HepG2 (cell line): ENCODE measurements around the gene ALDH1A2. TPM values are rescaled to one million over a fixed set of nuclear protein-coding genes. Genes with fewer than 3 reads are reported as not detected.

Experiments
- ATAC-seq: fragments of 200-7000 bp; cut with Tn5 transposase; 3 replicates; pipeline ENCODE4 v1.9.1; 2020; ENCODE audit warnings: mild to moderate bottlenecking, moderate library complexity
- BruUV-seq: library from RNA; stranded (reverse); fragments of 400-500 nt; replicated peaks from 2 replicates; lab custom pipeline; 2021; lab: Mats Ljungman, UMichigan
- CTCF ChIA-PET: fragments of 300-600 bp; formaldehyde crosslinking; extraction: SDS; loops from one replicate; lab custom pipeline; 2021; ENCODE audit warnings: low total read pairs, inconsistent platforms, low intra/inter-chr PET ratio; lab: Yijun Ruan, JAX
- POLR2A ChIA-PET: fragments of 350-600 bp; sonication (Branson Sonifier 250); formaldehyde crosslinking; loops from one replicate; lab custom pipeline; 2020; ENCODE audit warnings: antibody characterized with exemption, inconsistent platforms; lab: Yijun Ruan, JAX
- DNase-seq: peaks from one replicate; pipeline ENCODE4 v3.0.0-alpha.2; 2015; ENCODE audit warnings: low spot score
- FAIRE-seq: peaks from 3 replicates; lab custom pipeline; 2011; peaks lifted over from hg19 to GRCh38; lab: Jason Lieb, UNC
- H2AFZ ChIP-seq: one replicate; pipeline ENCODE4 v1.6.1; 2011; ENCODE audit warnings: low read length, inconsistent platforms
- H3K27ac ChIP-seq: fragments of 300-600 bp; 3 replicates; pipeline ENCODE4 v1.8.0; 2011; ENCODE audit warnings: mixed run types, mild to moderate bottlenecking, mixed read lengths, low read length, inconsistent platforms; ENCODE audit not compliant: insufficient read depth; ENCODE audit errors: extremely low read length
- H3K27me3 ChIP-seq, 2 experiments: fragments of 200-600 bp in 1 of 2; 2 replicates in 1 of 2; 3 replicates in 1 of 2; pipeline versions ENCODE4 v1.6.0 to v1.8.0; 2011; ENCODE audit warnings: low read length in 2 of 2, mild to moderate bottlenecking in 2 of 2, moderate library complexity in 2 of 2, inconsistent platforms in 1 of 2; ENCODE audit not compliant: insufficient read depth in 2 of 2, control insufficient read depth in 1 of 2
- H3K36me3 ChIP-seq, 2 experiments: fragments of 200-600 bp in 1 of 2; replicated peaks in 1 of 2; 2 replicates in 1 of 2; 3 replicates in 1 of 2; pipeline versions ENCODE4 v1.5.1 to v1.8.0; 2011; ENCODE audit warnings: low read length in 2 of 2, inconsistent platforms in 1 of 2; ENCODE audit not compliant: insufficient read depth in 2 of 2, control insufficient read depth in 1 of 2
- H3K4me1 ChIP-seq: 2 replicates; pipeline ENCODE4 v1.5.1; 2012; ENCODE audit warnings: low read length, inconsistent platforms; ENCODE audit not compliant: insufficient read depth
- H3K4me2 ChIP-seq: 2 replicates; pipeline ENCODE4 v1.6.0; 2011; ENCODE audit warnings: low read depth, low read length, inconsistent platforms
- H3K4me3 ChIP-seq, 3 experiments: fragments of 200-600 bp in 1 of 3; sonication (generic), shearing (Covaris generic) in 1 of 3; replicated peaks in 1 of 3; 2 replicates each; pipeline ENCODE4 v1.5.1; 2011 to 2016; ENCODE audit warnings: low read length in 3 of 3, inconsistent platforms in 2 of 3, low read depth in 2 of 3, mild to moderate bottlenecking in 2 of 3, control low read depth in 1 of 3, mixed read lengths in 1 of 3; ENCODE audit not compliant: insufficient read depth in 1 of 3
- H3K79me2 ChIP-seq: one replicate; pipeline ENCODE4 v1.6.1; 2011; ENCODE audit warnings: low read length, inconsistent platforms; ENCODE audit not compliant: insufficient read depth
- H3K9ac ChIP-seq: 2 replicates; pipeline ENCODE4 v1.6.0; 2011; ENCODE audit warnings: mild to moderate bottlenecking, low read depth, low read length, inconsistent platforms; ENCODE audit not compliant: insufficient read depth
- H3K9me3 ChIP-seq: 2 replicates; pipeline ENCODE4 v1.5.1; 2012; ENCODE audit warnings: mild to moderate bottlenecking, low read length
- H4K20me1 ChIP-seq: 2 replicates; pipeline ENCODE4 v1.6.0; 2011; ENCODE audit warnings: inconsistent platforms, mild to moderate bottlenecking, low read length, moderate library complexity; ENCODE audit not compliant: insufficient read depth
- CHCHD3 ChIP-seq: sonication (generic); formaldehyde crosslinking; IDR thresholded peaks from 2 replicates; pipeline ENCODE4 v1.8.0; 2022; ENCODE audit warnings: mild to moderate bottlenecking, missing genetic modification reagents, moderate library complexity
- HDAC6 ChIP-seq: fragments of 200-600 bp; sonication (generic); IDR thresholded peaks from 2 replicates; pipeline ENCODE4 v1.7.0; 2017; ENCODE audit warnings: mild to moderate bottlenecking, antibody characterized with exemption, low read length, low read depth
- HMG20A ChIP-seq: IDR thresholded peaks from 2 replicates; pipeline ENCODE4 v1.6.1; 2016; ENCODE audit warnings: borderline replicate concordance
- MLXIP ChIP-seq: sonication (generic); formaldehyde crosslinking; IDR thresholded peaks from 2 replicates; pipeline ENCODE4 v1.9.0; 2021; ENCODE audit warnings: missing genetic modification reagents, borderline replicate concordance
- RBAK ChIP-seq: sonication (generic); formaldehyde crosslinking; IDR thresholded peaks from 2 replicates; pipeline ENCODE4 v1.5.1; 2020; ENCODE audit warnings: mild to moderate bottlenecking, missing genetic modification reagents
- SRF ChIP-seq: IDR thresholded peaks from 2 replicates; pipeline ENCODE4 v1.6.1; 2011; ENCODE audit warnings: mild to moderate bottlenecking, low read depth, low read length, moderate library complexity
- U2AF1 ChIP-seq: fragments of 200-400 bp; formaldehyde crosslinking; optimal IDR thresholded peaks from 2 replicates; pipeline ENCODE3; 2017; ENCODE audit warnings: mild to moderate bottlenecking, low read depth, low read length
- ZBTB25 ChIP-seq: IDR thresholded peaks from 2 replicates; pipeline ENCODE4 v1.6.1; 2018; ENCODE audit warnings: missing genetic modification reagents
- ZFP62 ChIP-seq: sonication (generic); formaldehyde crosslinking; IDR thresholded peaks from 2 replicates; pipeline ENCODE4 v1.4.0; 2020; ENCODE audit warnings: missing genetic modification reagents
- ZNF30 ChIP-seq: sonication (generic); formaldehyde crosslinking; IDR thresholded peaks from 2 replicates; pipeline ENCODE4 v1.5.0; 2020; ENCODE audit warnings: mild to moderate bottlenecking, missing genetic modification reagents
- ZNF329 ChIP-seq: sonication (generic); formaldehyde crosslinking; IDR thresholded peaks from 2 replicates; pipeline ENCODE4 v1.9.0; 2021; ENCODE audit warnings: low read depth, mild to moderate bottlenecking, missing genetic modification reagents
- ZNF44 ChIP-seq: sonication (generic); formaldehyde crosslinking; IDR thresholded peaks from 2 replicates; pipeline ENCODE4 v1.5.1; 2020; ENCODE audit warnings: mild to moderate bottlenecking, missing genetic modification reagents
- ZNF629 ChIP-seq: sonication (generic); formaldehyde crosslinking; conservative IDR thresholded peaks from 2 replicates; pipeline ENCODE4 v1.5.0; 2020; ENCODE audit warnings: missing genetic modification reagents
- WGBS: methylation state at CpG from one replicate; pipeline ENCODE4 v1.1.6; 2017; ENCODE audit warnings: low lambda C conversion rate; 5-methylcytosine and 5-hydroxymethylcytosine counted together
- in situ Hi-C: cut with HindIII; loops from 2 replicates; pipeline ENCODE4 v1.10.0; 2017; ENCODE audit warnings: low pct_unique_long_range_greater_than_20kb; ENCODE audit not compliant: extremely low pct_ligation_motif_present
- intact Hi-C: fragments of 100-400 bp; cut with micrococcal nuclease; formaldehyde crosslinking; loops from one replicate; pipeline ENCODE4 v1.10.0; 2022; ENCODE audit not compliant: unreplicated experiment
- polyA plus RNA-seq, 8 experiments: library from polyadenylated mRNA; depleted of rRNA in 3 of 8; stranded (reverse) in 7 of 8; unstranded in 1 of 8; fragments of >200 nt; fragmentation: Illumina TruSeq in 4 of 8; extraction: Trizol in 4 of 8; gene quantifications; 2 replicates each; pipeline versions ENCODE4 v1.2.1 to v1.2.3, GENCODE V29; 2011 to 2016; ENCODE audit warnings: low read depth in 4 of 8, missing spikeins in 1 of 8, mixed read lengths in 1 of 8; ENCODE audit not compliant: insufficient read depth in 1 of 8
- total RNA-seq, 5 experiments: library from RNA; depleted of rRNA; stranded (reverse); fragments of >200 nt; fragmentation: Illumina TruSeq; extraction: Trizol; gene quantifications; 2 replicates each; pipeline ENCODE4 v1.2.3, GENCODE V29; 2016; ENCODE audit warnings: low read depth in 1 of 5

The ALDH1A2 gene
- total and polyA plus RNA-seq, 2 of the 13 experiments (the other 11 are each of a cell fraction or from before 2014, with no cell fraction given) = 0.64 to 0.90 TPM

- ChIA-PET POLR2A (no interaction called here), CTCF (no interaction called here)
- no peak overlapping the region for H3K9ac ChIP-seq
- intact Hi-C loops = no loop called here
- TF ChIP-seq ZFP62 (no peak), ZNF329 (CRISPR knock-in tag) (no peak), SRF (no peak), ZBTB25 (CRISPR knock-in tag) (no peak), CHCHD3 (CRISPR knock-in tag) (no peak), HMG20A (CRISPR knock-in tag) (no peak)
- H3K27me3 ChIP-seq = 0 out of 5 replicates have a peak, but pooled peaks cover 0 to 5% of the 10 kb centered on the region in 2 experiments
- WGBS = 35% methylated on average over 1 of the region's 1 CpG
- no peak overlapping the region for H3K4me2 ChIP-seq
- H3K9me3 ChIP-seq = no peaks in the 10 kb centered on the region
- FAIRE-seq = no peak
- H3K4me3 ChIP-seq = no peak overlapping the region
- BruUV-seq = no TSS peak
- no peak for ATAC-seq
- no peak overlapping the region for H3K27ac ChIP-seq
- no peaks in the 10 kb centered on the region for H4K20me1 ChIP-seq
- no peak overlapping the region for H2AFZ ChIP-seq
- no peak for DNase-seq
- no peaks in the 10 kb centered on the region for H3K4me1 ChIP-seq
- no peaks in the 10 kb centered on the region for H3K79me2 ChIP-seq
- no peaks in the 10 kb centered on the region for H3K36me3 ChIP-seq
- in situ Hi-C loops = no loop called here
These were observed 69.0 kb downstream of the ALDH1A2 start for GRCh38 chr15:57996561-57996960.

GRCh38 chr15:57994221-57995049 is 71.1 kb downstream of the ALDH1A2 start:
- 23% methylated on average over 3 of the region's 3 CpGs for WGBS
- no peaks in the 10 kb centered on the region for H4K20me1 ChIP-seq
- no peak overlapping the region for H3K4me3 ChIP-seq
- POLR2A ChIA-PET = no interaction called here
- intact Hi-C loops (no loop called here), in situ Hi-C loops (no loop called here)
- no peak overlapping the region for H3K9ac ChIP-seq
- 0 out of 5 replicates have a peak, but pooled peaks cover 0 to 5% of the 10 kb centered on the region in 2 experiments for H3K27me3 ChIP-seq
- H3K36me3 ChIP-seq = no peaks in the 10 kb centered on the region
- no peaks in the 10 kb centered on the region for H3K79me2 ChIP-seq
- no peaks in the 10 kb centered on the region for H3K4me1 ChIP-seq
- no peak overlapping the region for H2AFZ ChIP-seq
- BruUV-seq = no TSS peak
- no peak for TF ChIP-seq ZNF629 (CRISPR knock-in tag)
- TF ChIP-seq MLXIP (CRISPR knock-in tag) = no peak
- no peak for TF ChIP-seq HDAC6
- no peak for TF ChIP-seq RBAK
- no peak for TF ChIP-seq ZNF44
- TF ChIP-seq U2AF1 = no peak
- no peak for TF ChIP-seq ZNF30 (CRISPR knock-in tag)
- no peaks in the 10 kb centered on the region for H3K9me3 ChIP-seq
- DNase-seq (no peak), FAIRE-seq (no peak), ATAC-seq (no peak)
- H3K27ac ChIP-seq = no peak overlapping the region
- no peak overlapping the region for H3K4me2 ChIP-seq
- CTCF ChIA-PET = no interaction called here
